ENCODE measurements around the gene TMEM184A.

- TF ChIP-seq CTCF (IDR thresholded peaks at IDR 0.05): no peak
- no peak for TF ChIP-seq POLR2A (IDR thresholded peaks at IDR 0.05)
Measured at GRCh38 chr7:1564603-1565022, 8.6 kb upstream of the TMEM184A start.

Measured in thyroid gland (tissue), 4 donors.